Measurements from ENCODE around the gene ARPP21.

- no peak for TF ChIP-seq CTCF (conservative IDR thresholded peaks at IDR 0.05; ENCODE audit: low read depth, low read length)
- no peak for TF ChIP-seq EZH2 (IDR thresholded peaks at IDR 0.05; ENCODE audit: low read length, unreplicated experiment)
Observed at GRCh38 chr3:35664460-35664919, 25.2 kb downstream of the ARPP21 start.
